Measurements from ENCODE around the gene TMEM218. TPM values are rescaled to one million over a fixed set of nuclear protein-coding genes. Genes with fewer than 3 reads are reported as not detected.

TMEM218 gene
- total RNA-seq, 4 donors from 2014 or later, result 24.2 to 31.5 (median 26.1) TPM

DNA sequence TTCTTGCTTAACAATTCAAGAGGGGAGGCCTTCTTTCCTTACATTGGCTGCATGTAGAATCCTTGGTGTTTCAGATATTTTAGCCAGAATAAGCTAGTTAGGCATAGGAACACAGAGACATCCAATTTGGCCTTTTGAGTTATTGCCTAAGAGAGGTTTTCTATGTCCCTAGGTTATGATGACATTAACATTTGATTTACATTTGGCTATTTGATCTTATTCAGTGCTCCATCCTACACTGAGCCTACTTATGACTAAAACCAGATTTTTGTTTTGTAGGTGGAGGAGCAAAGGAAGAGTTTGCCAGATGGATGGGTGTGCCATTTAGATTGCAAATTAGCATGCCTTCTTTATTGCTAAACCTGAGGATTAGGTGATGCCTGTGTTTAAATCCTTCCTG lies 59.4 kb downstream of the TMEM218 start:
- no peak overlapping the region for H3K4me3 ChIP-seq (replicated peaks in 1 of 3)
- TF ChIP-seq, protein P1, sequence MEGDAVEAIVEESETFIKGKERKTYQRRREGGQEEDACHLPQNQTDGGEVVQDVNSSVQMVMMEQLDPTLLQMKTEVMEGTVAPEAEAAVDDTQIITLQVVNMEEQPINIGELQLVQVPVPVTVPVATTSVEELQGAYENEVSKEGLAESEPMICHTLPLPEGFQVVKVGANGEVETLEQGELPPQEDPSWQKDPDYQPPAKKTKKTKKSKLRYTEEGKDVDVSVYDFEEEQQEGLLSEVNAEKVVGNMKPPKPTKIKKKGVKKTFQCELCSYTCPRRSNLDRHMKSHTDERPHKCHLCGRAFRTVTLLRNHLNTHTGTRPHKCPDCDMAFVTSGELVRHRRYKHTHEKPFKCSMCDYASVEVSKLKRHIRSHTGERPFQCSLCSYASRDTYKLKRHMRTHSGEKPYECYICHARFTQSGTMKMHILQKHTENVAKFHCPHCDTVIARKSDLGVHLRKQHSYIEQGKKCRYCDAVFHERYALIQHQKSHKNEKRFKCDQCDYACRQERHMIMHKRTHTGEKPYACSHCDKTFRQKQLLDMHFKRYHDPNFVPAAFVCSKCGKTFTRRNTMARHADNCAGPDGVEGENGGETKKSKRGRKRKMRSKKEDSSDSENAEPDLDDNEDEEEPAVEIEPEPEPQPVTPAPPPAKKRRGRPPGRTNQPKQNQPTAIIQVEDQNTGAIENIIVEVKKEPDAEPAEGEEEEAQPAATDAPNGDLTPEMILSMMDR (IDR thresholded peaks at IDR 0.05), result no peak
- no peak for TF ChIP-seq POLR2A (IDR thresholded peaks at IDR 0.05)
- intact Hi-C loops (cut with DNase I), result no loop called here
- no peaks in the 10 kb centered on the region for H3K4me1 ChIP-seq
- H3K9me3 ChIP-seq, result no peaks in the 10 kb centered on the region
- H3K36me3 ChIP-seq, result no peaks in the 10 kb centered on the region
- no peak for DNase-seq
- no peaks in the 10 kb centered on the region for H3K27me3 ChIP-seq
- H3K27ac ChIP-seq, result no peak overlapping the region

DNA sequence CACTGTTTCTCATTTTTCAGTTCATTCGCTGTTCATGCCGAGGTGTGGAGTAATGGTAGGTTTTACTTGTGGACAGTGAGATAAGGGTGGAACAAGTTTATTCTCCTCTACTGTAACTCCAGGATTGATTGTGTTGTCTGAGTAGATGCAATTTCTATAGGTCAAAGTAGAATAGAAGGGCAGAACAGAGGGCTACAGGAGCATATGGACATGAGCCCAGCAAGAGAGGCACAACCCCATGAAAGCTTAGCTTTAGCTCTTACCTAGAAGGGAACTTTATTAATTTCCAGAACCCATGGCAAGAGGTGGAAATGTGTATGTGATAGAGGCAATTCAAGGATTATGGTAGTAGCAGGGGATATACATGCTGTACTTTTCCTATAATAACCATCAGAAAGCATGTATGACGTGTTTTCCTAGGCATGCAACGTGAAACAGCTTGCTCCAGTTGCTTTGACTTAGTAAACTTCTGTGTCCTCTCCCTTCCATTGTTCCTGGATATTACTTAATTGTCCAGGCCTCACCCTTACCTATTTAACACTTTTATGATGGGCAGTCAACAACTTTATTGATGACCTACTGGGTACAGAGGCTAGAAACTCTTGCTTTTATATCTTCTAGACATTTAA lies 62.1 kb downstream of the TMEM218 start:
- intact Hi-C loops (cut with DNase I), result no loop called here
- 97 to 98% methylated on average over 4 of the region's 4 CpGs for WGBS, 2 donors
- Histone ChIP-seq H3K4me1 (no peaks in the 10 kb centered on the region), H3K9me3 (no peaks in the 10 kb centered on the region), H3K27ac (no peak overlapping the region), H3K27me3 (no peaks in the 10 kb centered on the region), H3K4me3 (replicated peaks in 1 of 3) (no peak overlapping the region), H3K36me3 (no peaks in the 10 kb centered on the region)
- TF ChIP-seq, protein P1 (IDR thresholded peaks at IDR 0.05), result no peak
- no peak for TF ChIP-seq POLR2A (IDR thresholded peaks at IDR 0.05)
- DNase-seq, result no peak

Other genes starting within 250 kb of the TMEM218 start
- gene ROBO3, start 246.2 kb downstream of the TMEM218 start, total RNA-seq, result 10 to 100 TPM in 2 of 4 donors, 1 to 10 TPM in 2; 6.7 to 19.8 (median 10.1) TPM
- gene ROBO4, start 213.8 kb downstream of the TMEM218 start, total RNA-seq, result 10 to 100 TPM; 12.3 to 47.6 (median 32.6) TPM
- not detected for gene HEPN1, start 192.4 kb downstream of the TMEM218 start, total RNA-seq
- gene HEPACAM, start 175.6 kb downstream of the TMEM218 start, total RNA-seq, result 1 to 10 TPM in 1 of 4 donors, under 1 TPM in 2, not detected in 1; 0.27 to 1.1 (median 0.45) TPM
- 1 to 10 TPM in 2 of 4 donors, under 1 TPM in 2; 0.33 to 2.8 (median 1.1) TPM for gene CCDC15, start 157.4 kb downstream of the TMEM218 start, total RNA-seq
- 1 to 10 TPM; 2.1 to 3.6 (median 3.4) TPM for gene SLC37A2, start 48.3 kb downstream of the TMEM218 start, total RNA-seq
- gene PKNOX2, start 53.1 kb upstream of the TMEM218 start, total RNA-seq, result 10 to 100 TPM in 3 of 4 donors, 1 to 10 TPM in 1; 6.3 to 28.0 (median 18.7) TPM

Measured in thyroid gland (tissue), 4 donors.